Measurements from ENCODE around the gene ATG101.
A peak's percentile ranks its signal among the peaks of the same experiment; 100 is the strongest.
"Not testable (repeated sequence)": the region's sequence is repeated elsewhere in the genome, so short reads cannot be mapped to it uniquely, and the experiment has no call there.

Gene ATG101

DNA sequence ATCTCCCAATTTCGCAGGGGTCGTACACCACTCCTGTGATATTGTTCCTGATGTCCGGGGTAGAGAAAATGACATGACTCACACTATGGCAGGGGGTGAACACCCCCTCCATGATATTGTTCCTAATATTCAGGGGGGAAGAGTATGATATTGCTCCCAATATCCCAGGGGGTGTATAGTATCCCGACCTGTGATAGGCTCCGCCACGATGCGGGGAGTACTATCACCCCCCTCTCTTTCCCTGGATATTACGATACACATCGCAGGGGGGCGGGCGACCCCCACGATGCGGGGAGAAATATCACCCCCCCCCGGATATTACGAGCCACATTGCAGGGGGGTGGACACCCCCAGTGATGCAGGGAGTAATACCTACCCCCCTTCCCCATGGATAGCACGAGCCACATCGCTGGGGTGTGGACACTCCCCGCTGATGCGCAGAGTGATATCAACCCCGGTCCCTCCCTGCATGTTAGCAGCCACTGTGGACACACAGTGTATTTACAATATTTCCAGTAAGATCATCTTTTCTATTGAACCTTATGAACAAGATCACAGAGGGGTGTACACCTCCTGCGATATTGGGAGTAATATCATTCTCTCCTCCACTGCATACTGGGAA is 27.4 kb downstream of the ATG101 start:
- FAIRE-seq (peak; percentile 80), DNase-seq (ENCODE audit: low spot score) (no peak)

DNA sequence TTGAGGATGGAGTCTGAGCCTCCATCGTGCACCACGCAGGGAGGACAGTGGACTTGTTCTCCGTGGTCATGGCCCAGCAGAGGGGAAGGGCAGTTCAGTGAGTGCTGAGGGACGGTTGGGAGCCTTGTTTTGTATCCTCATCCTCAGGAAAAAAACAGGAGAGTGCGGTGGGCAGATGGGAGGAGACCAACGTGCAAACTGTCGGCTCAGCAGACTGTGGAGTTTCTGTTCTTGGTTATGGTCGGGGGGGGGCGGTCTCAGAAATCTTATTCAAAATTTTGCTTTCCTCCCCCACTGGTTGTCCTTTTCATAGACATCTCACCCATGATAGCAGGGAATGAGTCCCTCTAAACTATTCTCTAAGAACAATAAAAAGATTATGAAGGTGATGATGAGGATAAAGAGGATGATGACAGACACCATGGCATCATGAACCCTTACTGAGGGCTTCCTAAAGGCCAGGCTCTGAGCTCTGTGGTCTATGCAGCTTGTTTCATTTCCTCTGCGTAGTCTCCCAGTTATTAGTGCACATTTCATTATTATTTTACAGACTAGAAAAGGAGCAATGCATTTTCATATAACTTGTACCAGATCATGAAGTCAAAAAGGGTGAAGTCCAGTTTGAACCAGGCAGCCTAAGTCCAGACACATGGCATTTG is 34.8 kb downstream of the ATG101 start:
- DNase-seq (ENCODE audit: low spot score); FAIRE-seq: not testable (repeated sequence)

DNA sequence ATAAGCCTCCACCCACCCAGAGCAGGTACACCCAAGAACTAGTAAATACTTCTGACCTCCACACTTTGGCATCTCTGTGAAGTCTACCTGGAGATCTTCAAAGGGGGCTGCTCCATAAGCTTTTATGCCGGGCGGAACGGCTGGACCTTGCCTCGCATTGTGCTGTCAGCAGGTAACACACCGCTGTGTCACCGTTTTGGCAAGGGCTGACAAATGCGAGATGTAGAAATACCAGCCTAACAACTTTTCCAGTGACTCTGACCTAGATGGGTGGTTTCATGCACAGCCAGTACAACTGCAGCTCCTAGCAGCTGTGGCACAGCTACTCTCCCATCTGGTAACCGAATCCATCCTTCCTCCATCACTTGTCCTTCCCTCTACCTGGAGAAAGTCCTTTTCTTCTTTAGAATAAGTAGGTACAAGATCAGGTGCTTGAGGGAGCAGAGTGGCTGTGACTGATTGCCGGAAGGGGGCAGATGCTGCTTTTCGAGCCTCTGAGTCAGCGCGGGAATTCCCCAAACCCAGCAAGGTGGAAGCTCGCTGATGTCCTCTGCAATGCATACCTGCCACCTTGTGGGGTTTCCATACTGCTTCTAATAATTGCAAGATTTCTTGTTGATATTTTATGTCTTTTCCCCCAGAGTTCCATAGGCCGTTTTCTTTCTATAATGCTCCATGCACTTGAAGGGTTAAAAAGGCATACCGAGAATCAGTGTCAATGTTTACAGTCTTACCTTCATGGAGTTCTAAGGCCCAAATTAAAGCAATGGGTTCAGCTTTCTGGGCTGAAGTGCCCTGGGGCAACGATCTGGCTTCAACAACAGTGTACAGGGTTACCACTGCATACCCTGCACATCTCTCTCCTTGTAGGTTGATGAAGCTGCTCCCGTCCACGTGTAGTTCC is 46.7 kb downstream of the ATG101 start:
- FAIRE-seq; DNase-seq (ENCODE audit: low spot score): not testable (repeated sequence)

DNA sequence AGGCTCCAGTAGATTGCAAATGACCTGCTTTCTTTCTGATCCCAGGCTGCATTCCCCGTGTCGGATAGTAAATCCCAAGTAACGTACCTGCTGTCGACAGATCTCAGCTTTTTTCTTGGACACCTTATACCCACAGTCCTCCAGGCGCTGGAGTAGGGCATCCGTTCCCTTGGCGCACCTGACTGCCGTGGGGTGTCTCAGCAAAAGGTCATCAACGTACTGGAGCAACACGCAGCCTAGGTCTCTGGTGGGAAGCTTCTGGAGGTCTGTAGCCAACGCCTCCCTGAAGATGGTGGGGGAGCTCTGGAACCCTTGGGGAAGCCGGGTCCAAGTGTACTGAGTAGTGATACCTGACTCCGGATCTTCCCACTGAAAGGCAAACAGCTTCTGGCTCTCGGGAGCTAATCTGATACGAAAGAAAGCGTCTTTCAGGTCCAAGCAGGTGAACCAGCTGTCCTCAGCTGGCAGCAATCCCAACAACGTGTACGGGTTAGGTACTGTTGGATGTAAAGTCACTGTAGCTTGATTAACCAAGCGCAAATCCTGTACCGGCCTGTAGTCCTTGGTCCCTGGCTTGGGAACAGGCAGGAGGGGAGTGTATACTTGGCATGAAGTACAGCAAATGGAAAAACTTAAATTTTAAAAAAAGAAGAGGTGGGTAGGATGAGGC is 48.2 kb downstream of the ATG101 start:
- FAIRE-seq; DNase-seq (ENCODE audit: low spot score): not testable (repeated sequence)

DNA sequence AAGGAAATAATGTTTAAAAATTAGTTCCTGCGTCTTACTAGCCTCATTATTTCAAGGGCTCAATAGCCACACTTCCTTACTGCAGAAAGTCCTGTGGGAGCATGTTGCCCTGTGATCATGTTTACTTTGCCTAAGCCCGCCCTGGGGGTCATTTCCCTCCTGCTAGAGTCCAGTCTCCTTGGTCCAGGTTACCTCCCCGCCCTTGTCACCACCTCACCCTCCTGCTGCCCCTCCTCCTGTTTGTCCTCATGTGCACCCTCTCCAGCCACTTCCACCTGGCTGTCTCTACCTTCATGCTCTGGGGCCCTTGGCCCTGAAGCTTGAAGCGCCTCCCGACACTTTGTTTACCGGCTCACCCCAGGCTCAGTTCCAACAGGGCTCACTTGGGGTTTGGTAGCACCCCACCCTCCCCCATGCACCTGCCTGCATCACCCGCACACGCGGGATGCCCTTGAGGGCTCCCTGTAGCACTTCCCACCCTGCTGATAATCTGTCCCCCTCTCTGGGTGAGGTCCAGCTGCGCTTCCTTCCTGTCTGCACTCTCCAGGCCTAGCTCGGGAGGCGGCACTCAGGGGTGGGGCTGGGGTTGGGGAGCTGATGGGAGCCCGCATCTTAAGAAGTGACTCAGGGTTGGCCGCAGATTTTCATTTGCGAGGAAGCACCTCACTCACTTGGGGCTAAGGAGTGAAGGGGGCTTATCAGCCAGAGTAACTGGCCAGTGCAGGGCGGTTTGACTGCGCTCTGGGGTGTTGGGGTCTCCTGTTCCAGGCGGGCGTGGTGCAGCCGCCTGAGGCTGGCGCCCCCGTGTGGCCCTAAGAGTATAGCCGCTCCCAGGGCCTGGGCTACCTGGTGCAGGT is 49.8 kb downstream of the ATG101 start:
- FAIRE-seq, result no peak
- DNase-seq (ENCODE audit: low spot score), result peak; percentile 49

DNA sequence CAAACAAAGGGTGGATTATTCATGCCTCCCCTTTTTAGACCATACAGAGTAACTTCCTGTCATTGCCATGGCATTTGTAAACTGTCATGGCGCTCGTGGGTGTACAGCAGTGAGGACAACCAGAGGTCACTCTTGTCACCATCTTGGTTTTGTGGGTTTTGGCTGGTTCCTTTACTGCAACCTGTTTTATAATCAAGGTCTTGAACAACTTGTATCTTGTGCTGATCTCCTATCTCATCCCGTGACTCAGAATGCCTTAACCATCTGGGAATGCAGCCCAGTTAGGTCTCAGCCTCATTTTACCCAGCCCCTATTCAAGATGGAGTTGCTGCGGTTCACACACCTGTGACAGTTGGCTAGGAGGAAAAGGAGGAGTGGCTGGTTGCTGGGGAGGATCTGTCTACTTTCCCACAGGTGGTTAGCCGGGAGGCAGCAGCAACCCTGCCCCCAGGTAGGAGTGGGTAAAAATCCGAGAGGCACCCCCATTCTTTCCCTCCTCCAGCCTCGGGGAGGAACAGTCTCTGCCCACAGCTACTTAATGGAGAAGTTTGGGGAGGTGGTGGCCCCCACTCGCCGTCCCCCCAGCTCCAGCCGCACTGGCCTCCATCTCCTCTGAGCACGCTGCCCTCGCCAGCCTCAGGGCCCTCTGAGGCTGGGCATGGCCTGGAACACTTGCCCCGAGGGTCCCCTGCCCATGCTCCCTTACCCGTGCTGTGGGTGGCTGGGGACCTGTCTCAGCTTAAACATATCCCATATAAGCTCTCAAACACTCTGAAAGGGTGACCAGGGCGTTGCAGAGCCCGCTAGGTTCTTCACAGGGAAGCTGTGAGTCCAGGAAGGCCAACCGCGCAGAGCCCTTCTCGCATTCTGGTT is 51.4 kb downstream of the ATG101 start:
- DNase-seq (ENCODE audit: low spot score) (no peak), FAIRE-seq (no peak)

DNA sequence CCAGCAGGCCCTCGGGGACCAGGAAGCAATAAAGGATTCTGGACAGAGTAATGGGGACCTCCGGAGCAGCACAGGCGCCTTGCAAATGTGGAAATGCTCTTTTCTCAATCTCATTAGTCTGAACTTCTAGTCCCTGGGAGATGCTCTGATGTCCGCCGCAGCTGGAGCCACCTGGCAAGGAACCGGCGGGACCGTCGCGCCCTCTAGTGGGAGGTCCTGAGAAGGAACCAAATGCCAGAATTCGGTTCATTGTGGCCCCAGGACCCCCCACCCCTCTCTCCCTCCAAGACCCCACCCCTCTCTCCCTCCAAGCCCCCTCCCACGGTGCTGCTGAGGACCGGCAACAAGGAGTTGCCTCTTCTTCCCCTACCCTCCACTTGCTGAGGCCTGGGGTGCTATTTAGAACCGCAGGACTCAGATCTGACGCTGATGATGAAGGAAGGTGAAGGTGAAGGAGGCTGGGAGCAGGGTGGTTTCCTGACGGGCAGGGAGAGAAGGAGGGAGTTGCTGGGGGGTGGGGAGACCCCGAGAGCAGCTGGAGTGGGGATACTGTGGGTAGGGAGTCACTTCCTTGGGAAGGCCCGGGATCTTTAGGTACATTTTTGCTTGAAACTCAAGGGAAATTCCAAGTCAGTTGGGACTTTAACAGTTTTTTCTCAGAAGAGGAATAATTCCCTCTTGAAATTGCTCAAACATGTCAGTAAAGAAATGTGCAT is 52.2 kb downstream of the ATG101 start:
- DNase-seq (ENCODE audit: low spot score) (peak; percentile 79), FAIRE-seq (no peak)

DNA sequence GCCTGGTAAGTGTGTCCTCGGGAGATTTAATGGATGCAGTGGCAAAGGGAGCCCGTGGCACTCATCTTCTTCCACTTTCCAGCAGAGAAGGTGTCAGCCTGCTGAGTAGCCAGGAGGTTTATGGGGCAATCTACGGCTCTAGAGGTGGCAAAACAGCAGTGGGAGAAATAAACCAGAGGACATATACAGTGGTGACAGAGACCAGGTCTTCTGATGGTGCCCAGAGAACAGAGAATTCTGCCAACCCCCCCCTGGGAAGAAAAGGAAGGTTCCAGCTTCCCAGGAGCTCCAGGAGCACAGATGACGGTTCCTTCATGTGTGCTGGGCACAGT is 52.7 kb downstream of the ATG101 start:
- no peak for DNase-seq (ENCODE audit: low spot score)
- no peak for FAIRE-seq

DNA sequence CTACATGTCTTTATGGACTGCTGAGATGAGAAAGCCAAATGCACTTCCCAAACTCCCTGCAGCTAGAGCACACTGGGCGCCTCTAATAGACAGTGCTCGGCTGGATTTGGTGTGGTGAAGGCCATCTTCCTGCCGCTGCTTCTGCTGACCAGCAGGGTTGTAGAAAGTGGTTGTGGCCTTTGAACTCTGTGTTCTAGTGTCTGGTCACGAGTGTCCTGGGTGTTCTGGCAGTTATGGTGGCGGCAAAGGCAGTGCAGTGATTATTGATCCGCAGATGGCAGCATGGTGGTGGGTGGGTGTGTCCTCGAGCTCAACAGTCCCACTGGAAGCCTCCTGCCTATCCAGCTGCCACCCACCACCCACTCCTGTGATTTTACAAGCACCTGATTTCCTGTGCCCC is 53.1 kb downstream of the ATG101 start:
- DNase-seq (ENCODE audit: low spot score) (no peak), FAIRE-seq (no peak)

DNA sequence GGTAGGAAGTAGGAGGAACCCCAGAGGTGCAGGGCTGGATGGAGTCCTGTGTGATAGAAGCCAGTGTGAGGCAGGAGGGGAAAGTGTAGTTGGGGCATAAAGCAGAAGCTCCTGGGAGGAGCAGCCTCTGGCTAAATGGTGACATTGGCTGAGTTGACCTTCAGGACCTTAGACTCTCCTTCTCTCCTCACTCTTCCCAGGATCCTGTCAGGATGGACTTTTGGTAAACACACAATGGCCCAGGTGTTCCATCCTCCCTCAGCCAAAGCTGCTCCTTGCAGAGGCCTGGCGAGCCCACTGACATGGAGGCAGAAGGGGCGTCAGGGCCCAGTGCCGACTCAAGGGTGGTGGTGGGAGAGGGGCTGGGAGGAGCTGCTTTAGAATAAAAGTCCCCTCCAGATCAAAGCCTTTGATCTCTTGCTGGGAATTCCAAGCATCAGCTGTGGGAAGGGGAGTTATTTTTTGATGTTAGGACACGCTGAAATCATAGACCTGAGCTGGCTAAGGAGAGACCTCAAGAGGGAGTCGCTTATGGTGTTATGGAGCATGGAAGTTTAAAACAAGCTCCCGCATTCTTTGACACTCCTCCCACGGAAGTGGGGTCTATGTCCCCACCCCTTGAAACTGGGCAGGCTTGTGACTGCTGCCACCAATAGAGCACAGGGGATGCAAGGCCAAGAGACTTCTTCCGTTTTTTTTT is 53.9 kb downstream of the ATG101 start:
- no peak for DNase-seq (ENCODE audit: low spot score)

DNA sequence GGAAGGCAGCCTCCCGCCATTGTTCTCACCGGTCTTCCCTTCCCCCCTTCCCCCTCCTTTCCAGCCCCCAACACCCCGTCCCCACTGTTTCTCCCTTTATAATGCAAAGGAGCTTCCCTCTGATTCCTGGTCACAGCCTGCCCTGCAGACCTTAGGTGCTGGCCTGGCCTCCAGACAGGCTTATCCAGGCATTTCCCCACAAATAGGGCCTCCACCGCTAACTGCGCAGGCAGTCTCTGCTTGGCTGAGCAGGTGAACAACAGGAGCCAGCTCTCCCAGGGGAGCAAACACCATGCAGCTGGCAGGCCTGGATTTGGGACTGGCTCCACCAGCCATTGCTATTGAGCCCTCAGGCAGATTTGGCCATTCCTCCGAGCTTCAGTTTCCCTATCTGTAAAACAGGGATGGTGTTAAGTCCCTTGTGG is 55.7 kb downstream of the ATG101 start:
- DNase-seq (ENCODE audit: low spot score) (peak; percentile 0), FAIRE-seq (no peak)

More for the DNA sequence above, 53.9 kb downstream of the ATG101 start:
- FAIRE-seq, result no peak

DNA sequence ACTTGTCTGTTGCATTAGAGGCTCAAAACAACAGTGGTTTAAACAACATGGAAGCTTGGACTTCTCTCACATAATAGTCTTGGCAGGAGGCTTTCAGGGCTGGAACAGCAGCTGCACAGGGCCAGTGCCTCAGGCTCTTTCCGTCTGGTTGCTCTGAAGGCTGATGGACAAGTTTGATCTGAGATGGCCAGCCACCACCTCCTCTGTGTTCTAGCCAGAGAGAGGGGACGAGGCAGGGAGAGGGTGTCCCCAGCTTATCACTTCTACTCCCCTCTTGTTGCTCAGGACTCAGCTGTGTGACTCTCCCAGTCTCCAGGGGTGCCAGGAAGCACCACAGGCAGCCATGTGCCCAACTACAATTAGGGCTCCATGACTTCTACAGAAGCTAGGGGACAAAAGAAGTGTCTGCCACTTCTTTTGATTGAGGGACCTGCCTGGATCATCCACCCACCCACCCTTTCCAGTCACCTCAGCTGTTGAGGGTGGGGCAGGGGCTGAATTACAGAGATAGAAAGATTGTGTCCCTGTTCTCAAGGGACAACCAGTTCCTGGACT is 56.3 kb downstream of the ATG101 start:
- FAIRE-seq (no peak), DNase-seq (ENCODE audit: low spot score) (peak; percentile 2)
